NT2/D1 (cell line): ENCODE results near the gene MT1A.

ENCODE experiments used
- DNase-seq: peaks from one replicate; pipeline ENCODE4 v3.0.0-alpha.2; 2011; ENCODE audit warnings: low read depth, low spot score
- H3K27me3 ChIP-seq: 2 replicates; pipeline ENCODE4 v1.6.0; 2011; ENCODE audit warnings: mild to moderate bottlenecking; ENCODE audit not compliant: insufficient read length, insufficient read depth
- H3K36me3 ChIP-seq: 2 replicates; pipeline ENCODE4 v1.6.1; 2011; ENCODE audit warnings: mild to moderate bottlenecking, low read length, mixed read lengths; ENCODE audit not compliant: insufficient read depth, insufficient read length
- H3K4me1 ChIP-seq: 2 replicates; pipeline ENCODE4 v1.5.1; 2011; ENCODE audit not compliant: insufficient read depth, insufficient read length
- H3K4me3 ChIP-seq: 2 replicates; pipeline ENCODE4 v1.5.1; 2011; ENCODE audit warnings: low read depth; ENCODE audit not compliant: insufficient read length
- H3K9ac ChIP-seq: 2 replicates; pipeline ENCODE4 v1.6.0; 2011; ENCODE audit warnings: low read depth; ENCODE audit not compliant: insufficient read length
- H3K9me3 ChIP-seq: 2 replicates; pipeline ENCODE4 v1.5.1; 2011; ENCODE audit warnings: mild to moderate bottlenecking, low read length; ENCODE audit not compliant: insufficient read depth
- SUZ12 ChIP-seq: IDR thresholded peaks from 2 replicates; pipeline ENCODE4 v1.6.1; 2011; ENCODE audit not compliant: insufficient read length, insufficient read depth; ENCODE audit errors: extremely low read depth
- YY1 ChIP-seq: IDR thresholded peaks from 2 replicates; pipeline ENCODE4 v1.6.1; 2011; ENCODE audit not compliant: insufficient read length, insufficient read depth
- ZNF274 ChIP-seq: IDR thresholded peaks from 2 replicates; pipeline ENCODE4 v1.6.1; 2011; ENCODE audit warnings: mild to moderate bottlenecking, low read depth, low read length

Gene MT1A

DNA sequence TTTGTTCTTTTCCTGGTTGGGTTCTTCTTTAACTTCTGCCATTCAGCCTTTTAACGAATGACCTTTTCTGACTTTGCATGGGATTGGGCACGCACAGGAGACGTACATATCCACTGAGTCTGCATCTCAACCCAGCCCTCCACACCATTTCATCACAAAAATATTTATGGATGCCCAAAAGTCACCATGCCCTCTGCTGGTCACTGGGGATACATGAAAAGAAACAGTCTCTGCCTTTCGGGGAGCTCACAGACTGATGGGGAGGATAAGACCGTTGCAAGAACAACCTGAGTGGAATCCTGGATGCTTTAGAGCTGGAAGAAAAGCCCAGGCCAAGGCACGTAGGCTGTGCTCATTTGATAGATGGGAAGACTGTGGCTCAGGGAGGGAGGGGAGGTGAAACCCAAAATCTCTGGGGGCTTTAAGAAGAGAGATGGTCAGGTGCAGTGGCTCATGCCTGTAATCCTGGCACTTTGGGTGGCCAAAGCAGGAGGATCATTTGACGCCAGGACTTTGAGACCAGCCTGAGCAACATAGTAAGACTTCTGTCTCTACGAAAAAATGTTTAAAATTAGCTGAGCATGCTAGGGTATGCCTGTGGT lies 38.0 kb upstream of the MT1A start:
- Histone ChIP-seq H3K36me3 (no peaks in the 10 kb centered on the region), H3K4me1 (peaks cover 2% of the 10 kb centered on the region), H3K4me3 (no peak overlapping the region), H3K9ac (no peak overlapping the region), H3K27me3 (no peaks in the 10 kb centered on the region), H3K9me3 (no peaks in the 10 kb centered on the region)
- TF ChIP-seq SUZ12 = no peak
- TF ChIP-seq ZNF274 = no peak
- TF ChIP-seq YY1 = no peak
- no peak for DNase-seq

DNA sequence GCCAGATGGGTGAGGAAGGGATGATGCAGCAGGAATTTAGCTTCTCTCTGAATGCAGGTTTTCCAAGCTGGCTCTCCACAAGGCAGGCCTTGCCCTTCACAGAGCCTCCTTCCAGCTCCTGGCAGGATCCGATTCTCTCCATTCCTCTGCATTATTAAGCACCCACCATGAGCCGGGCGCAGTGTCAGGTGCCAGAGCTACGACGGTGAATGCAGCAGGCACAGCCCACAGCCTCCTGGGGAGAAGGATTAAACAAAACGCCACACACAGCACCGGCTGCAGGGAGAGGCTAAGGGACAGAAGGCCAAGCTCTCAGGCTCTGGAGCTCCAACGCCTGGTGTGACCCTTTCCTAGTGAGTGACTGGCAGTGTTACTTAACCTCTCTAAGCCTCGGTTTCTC lies 37.1 kb upstream of the MT1A start:
- no peak for DNase-seq
- Histone ChIP-seq H3K36me3 (no peaks in the 10 kb centered on the region), H3K4me3 (no peak overlapping the region), H3K4me1 (peaks cover 2% of the 10 kb centered on the region), H3K27me3 (no peaks in the 10 kb centered on the region), H3K9me3 (no peaks in the 10 kb centered on the region), H3K9ac (no peak overlapping the region)
- TF ChIP-seq YY1 = no peak
- TF ChIP-seq SUZ12 = no peak
- TF ChIP-seq ZNF274 = no peak

DNA sequence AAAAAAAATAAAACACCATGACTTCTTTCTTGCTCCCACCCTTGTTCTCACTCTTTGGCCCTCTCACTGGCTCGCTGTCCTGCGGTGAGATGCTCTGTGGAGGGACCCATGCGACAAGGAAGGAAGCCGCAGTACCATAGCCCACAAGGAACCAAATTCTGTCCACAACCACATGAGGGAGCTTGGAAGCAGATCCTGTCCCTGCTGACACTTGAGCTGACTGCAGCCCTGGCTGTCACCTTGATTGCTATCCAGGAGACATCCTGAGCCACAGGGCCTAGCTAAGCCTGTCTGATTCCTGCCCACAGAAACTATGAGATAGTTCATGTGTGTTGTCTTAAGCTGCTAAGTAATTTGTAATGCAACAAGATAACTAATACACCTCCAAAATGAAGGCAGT lies 34.9 kb upstream of the MT1A start:
- no peaks in the 10 kb centered on the region for H3K9me3 ChIP-seq
- H3K9ac ChIP-seq = no peak overlapping the region
- no peak for DNase-seq
- no peak for TF ChIP-seq YY1
- no peak for TF ChIP-seq SUZ12
- TF ChIP-seq ZNF274 = no peak
- H3K4me1 ChIP-seq = peaks cover 6% of the 10 kb centered on the region
- H3K27me3 ChIP-seq = no peaks in the 10 kb centered on the region
- no peak overlapping the region for H3K4me3 ChIP-seq
- H3K36me3 ChIP-seq = no peaks in the 10 kb centered on the region

DNA sequence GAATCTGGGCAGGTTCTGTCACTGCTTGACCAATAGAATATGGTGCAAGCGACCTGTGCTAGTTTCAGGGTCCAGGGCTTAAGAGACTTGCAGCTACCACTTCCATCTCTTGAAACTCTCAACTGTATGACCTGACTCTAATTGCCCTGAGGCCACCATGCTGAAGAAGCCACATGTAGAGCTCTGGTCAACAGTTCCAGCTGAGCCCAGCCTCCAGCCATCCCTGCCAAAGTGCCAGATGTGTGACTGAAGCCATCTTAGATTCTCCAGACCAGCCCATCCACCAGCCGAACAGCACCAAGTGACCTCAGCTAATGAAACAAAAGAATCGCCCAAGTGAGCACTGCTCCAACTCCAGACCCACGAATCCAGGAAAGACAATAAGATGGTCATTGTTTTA lies 33.5 kb upstream of the MT1A start:
- no peak for DNase-seq
- H3K9ac ChIP-seq = no peak overlapping the region

GRCh38 chr16:56605475-56605874 lies 33.0 kb upstream of the MT1A start:
- Histone ChIP-seq H3K9me3 (no peaks in the 10 kb centered on the region), H3K4me1 (peaks cover 12% of the 10 kb centered on the region), H3K27me3 (no peaks in the 10 kb centered on the region), H3K36me3 (peaks cover 6% of the 10 kb centered on the region), H3K9ac (no peak overlapping the region), H3K4me3 (no peak overlapping the region)
- no peak for DNase-seq
- no peak for TF ChIP-seq YY1
- TF ChIP-seq SUZ12 = no peak
- no peak for TF ChIP-seq ZNF274

More for the DNA sequence above, 33.5 kb upstream of the MT1A start:
- Histone ChIP-seq H3K27me3 (no peaks in the 10 kb centered on the region), H3K4me1 (peaks cover 7% of the 10 kb centered on the region), H3K4me3 (no peak overlapping the region), H3K9me3 (no peaks in the 10 kb centered on the region), H3K36me3 (peaks cover 6% of the 10 kb centered on the region)
- TF ChIP-seq ZNF274 (no peak), SUZ12 (no peak), YY1 (no peak)

GRCh38 chr16:56606071-56606475 lies 32.4 kb upstream of the MT1A start:
- Histone ChIP-seq H3K27me3 (no peaks in the 10 kb centered on the region), H3K36me3 (peaks cover 6% of the 10 kb centered on the region), H3K4me3 (no peak overlapping the region), H3K9ac (no peak overlapping the region), H3K9me3 (no peaks in the 10 kb centered on the region), H3K4me1 (peaks cover 17% of the 10 kb centered on the region)
- no peak for DNase-seq
- TF ChIP-seq SUZ12 (no peak), ZNF274 (no peak), YY1 (no peak)

DNA sequence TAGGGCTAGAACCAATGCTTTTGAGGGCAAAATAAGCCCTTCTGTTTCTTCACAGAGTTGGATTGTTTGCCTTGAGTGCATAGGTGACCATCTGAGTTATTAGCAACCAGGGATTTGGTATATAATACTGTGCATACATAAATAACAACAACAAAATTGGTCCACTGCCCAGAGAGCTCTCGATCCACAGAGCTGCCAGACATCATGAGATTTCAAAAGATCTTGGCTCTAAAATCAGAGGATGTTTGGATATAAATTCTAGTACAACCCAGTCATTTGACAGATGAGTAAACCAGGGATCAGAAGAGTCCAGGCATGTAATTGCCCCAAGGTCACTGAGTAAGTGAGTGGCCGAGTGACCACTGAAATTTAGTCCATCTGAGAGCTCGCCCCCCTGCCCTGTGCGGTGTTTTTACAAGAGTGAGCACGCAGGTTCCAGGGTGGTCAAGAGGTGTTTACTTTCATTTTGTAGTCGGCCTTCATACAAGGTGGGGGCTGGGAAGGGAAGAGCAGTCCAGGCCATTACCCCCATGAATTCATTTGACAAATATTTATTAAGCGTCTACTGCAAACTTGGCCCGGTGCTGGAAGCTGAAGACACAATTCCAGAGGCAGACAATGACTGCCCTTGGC lies 31.9 kb upstream of the MT1A start:
- Histone ChIP-seq H3K4me1 (peaks cover 17% of the 10 kb centered on the region), H3K9me3 (no peaks in the 10 kb centered on the region), H3K36me3 (peaks cover 6% of the 10 kb centered on the region), H3K9ac (no peak overlapping the region), H3K4me3 (no peak overlapping the region), H3K27me3 (no peaks in the 10 kb centered on the region)
- no peak for DNase-seq
- no peak for TF ChIP-seq ZNF274
- no peak for TF ChIP-seq YY1
- TF ChIP-seq SUZ12 = no peak
